HEK293T (cell line): ENCODE results near the gene CTNNA2.

Experiments
- ARNT ChIP-seq: fragments of 450-650 bp; IDR thresholded peaks from 2 replicates; pipeline ENCODE4 v1.6.1; 2017; ENCODE audit warnings: mild to moderate bottlenecking
- ELF4 ChIP-seq: fragments of 450-650 bp; IDR thresholded peaks from 2 replicates; pipeline ENCODE4 v1.6.1; 2017; ENCODE audit warnings: antibody characterized with exemption
- FOXA1 ChIP-seq: fragments of 450-650 bp; IDR thresholded peaks from 2 replicates; pipeline ENCODE4 v1.6.1; 2016; ENCODE audit warnings: mild to moderate bottlenecking
- FOXK2 ChIP-seq: fragments of 450-650 bp; IDR thresholded peaks from 2 replicates; pipeline ENCODE4 v1.6.1; 2016; ENCODE audit warnings: mild to moderate bottlenecking
- FOXM1 ChIP-seq: fragments of 450-650 bp; IDR thresholded peaks from 2 replicates; pipeline ENCODE4 v1.6.1; 2017; ENCODE audit warnings: mild to moderate bottlenecking, borderline replicate concordance
- HDGF ChIP-seq: fragments of 450-650 bp; IDR thresholded peaks from 2 replicates; pipeline ENCODE4 v1.6.1; 2017; ENCODE audit warnings: antibody characterized with exemption, borderline replicate concordance
- L3MBTL2 ChIP-seq: fragments of 450-650 bp; conservative IDR thresholded peaks from 2 replicates; pipeline ENCODE4 v1.6.1; 2016; ENCODE audit warnings: mild to moderate bottlenecking
- LEF1 ChIP-seq: fragments of 450-650 bp; IDR thresholded peaks from 2 replicates; pipeline ENCODE4 v1.6.1; 2017; ENCODE audit warnings: mild to moderate bottlenecking, borderline replicate concordance
- NFRKB ChIP-seq: fragments of 450-650 bp; IDR thresholded peaks from 2 replicates; pipeline ENCODE4 v1.6.1; 2016; ENCODE audit warnings: mild to moderate bottlenecking, moderate library complexity
- SP1 ChIP-seq: fragments of 450-650 bp; IDR thresholded peaks from 2 replicates; pipeline ENCODE4 v1.6.1; 2017
- SUZ12 ChIP-seq: fragments of 450-650 bp; IDR thresholded peaks from 2 replicates; pipeline ENCODE4 v1.6.1; 2016; ENCODE audit warnings: mild to moderate bottlenecking
- TARDBP ChIP-seq: fragments of 450-650 bp; IDR thresholded peaks from 2 replicates; pipeline ENCODE4 v1.6.1; 2016

- TF ChIP-seq SP1, result no peak
- TF ChIP-seq ARNT, result no peak
- TF ChIP-seq ELF4, result no peak
- TF ChIP-seq L3MBTL2, result no peak
- TF ChIP-seq HDGF, result no peak
- TF ChIP-seq NFRKB, result no peak
- no peak for TF ChIP-seq LEF1
- no peak for TF ChIP-seq FOXM1
- TF ChIP-seq TARDBP, result no peak
- TF ChIP-seq FOXA1, result no peak
- no peak for TF ChIP-seq FOXK2
- TF ChIP-seq SUZ12, result no peak
Observed at GRCh38 chr2:79835911-79836310, 323.1 kb downstream of the CTNNA2 start.
